Lower lobe of right lung (tissue), 2 donors: ENCODE measurements around the gene YWHAE. TPM values are rescaled to one million over a fixed set of nuclear protein-coding genes. Genes with fewer than 3 reads are reported as not detected.

ENCODE experiments used
- ATAC-seq, 2 donors: fragments of 200-7000 bp; cut with Tn5 transposase; one replicate each; pipeline ENCODE4 v1.9.1; 2020 to 2022; ENCODE audit warnings: mild to moderate bottlenecking in 2 of 2, moderate library complexity in 2 of 2
- DNase-seq: peaks from one replicate; pipeline ENCODE4 v3.0.0-alpha.2; 2020
- H3K27ac ChIP-seq: fragments of 200-600 bp; one replicate; pipeline ENCODE4 v1.8.0; 2022
- H3K27me3 ChIP-seq: fragments of 200-600 bp; one replicate; pipeline ENCODE4 v1.8.0; 2022; ENCODE audit warnings: low read depth
- H3K36me3 ChIP-seq: fragments of 200-600 bp; one replicate; pipeline ENCODE4 v1.8.0; 2022; ENCODE audit warnings: mild to moderate bottlenecking
- H3K4me1 ChIP-seq: fragments of 200-600 bp; one replicate; pipeline ENCODE4 v1.8.0; 2022
- H3K4me3 ChIP-seq: fragments of 200-600 bp; one replicate; pipeline ENCODE4 v1.8.0; 2022; ENCODE audit warnings: mild to moderate bottlenecking
- H3K9me3 ChIP-seq: fragments of 200-600 bp; one replicate; pipeline ENCODE4 v1.8.0; 2022
- intact Hi-C: fragments of 100-400 bp; cut with DNase I; formaldehyde crosslinking; loops from one replicate; pipeline ENCODE4 v1.11.0; 2022
- total RNA-seq: library from RNA; stranded (reverse); fragmentation: NEBNext Ultra II Directional; extraction: Animal tissue kit (Norgen Biotek cat#: 25700); gene quantifications from one replicate; pipeline ENCODE4 v1.2.1, GENCODE V29; 2021
- TF ChIP-seq, protein P1 (sequence below): fragments of 200-600 bp; IDR thresholded peaks from one replicate; pipeline ENCODE4 v1.8.0; 2022; ENCODE audit warnings: antibody characterized with exemption, mild to moderate bottlenecking
- donor health status: DM: no; HTN: yes; CAD: no; lungs with severe emphysema.

Gene YWHAE
- total RNA-seq, 1 donor from 2014 or later, result 383 TPM

DNA sequence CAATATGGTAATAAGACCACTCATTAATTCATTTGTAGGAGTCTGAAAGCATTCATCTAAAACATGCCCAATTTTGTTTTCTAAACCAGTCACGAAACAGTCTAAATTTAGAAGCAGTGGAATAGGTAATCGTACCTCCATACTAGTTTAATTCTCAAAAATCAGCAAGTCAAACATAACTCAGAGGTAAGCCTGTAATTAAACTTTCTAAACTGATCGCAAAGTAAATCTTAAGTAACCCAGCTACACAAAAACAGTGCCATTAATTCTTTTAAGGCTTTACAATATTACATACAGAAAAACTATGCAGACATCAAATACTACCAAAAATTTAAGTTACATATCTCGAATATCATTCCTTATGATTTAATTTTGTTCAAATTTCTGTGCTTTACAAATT, 31.4 kb downstream of the YWHAE start:
- Histone ChIP-seq H3K27me3 (no peaks in the 10 kb centered on the region), H3K36me3 (peaks cover 41% of the 10 kb centered on the region), H3K27ac (no peak overlapping the region), H3K9me3 (no peaks in the 10 kb centered on the region), H3K4me1 (peaks cover 79% of the 10 kb centered on the region), H3K4me3 (no peak overlapping the region)
- ATAC-seq, result no peak
- intact Hi-C loops, result no loop called here
- TF ChIP-seq, protein P1, sequence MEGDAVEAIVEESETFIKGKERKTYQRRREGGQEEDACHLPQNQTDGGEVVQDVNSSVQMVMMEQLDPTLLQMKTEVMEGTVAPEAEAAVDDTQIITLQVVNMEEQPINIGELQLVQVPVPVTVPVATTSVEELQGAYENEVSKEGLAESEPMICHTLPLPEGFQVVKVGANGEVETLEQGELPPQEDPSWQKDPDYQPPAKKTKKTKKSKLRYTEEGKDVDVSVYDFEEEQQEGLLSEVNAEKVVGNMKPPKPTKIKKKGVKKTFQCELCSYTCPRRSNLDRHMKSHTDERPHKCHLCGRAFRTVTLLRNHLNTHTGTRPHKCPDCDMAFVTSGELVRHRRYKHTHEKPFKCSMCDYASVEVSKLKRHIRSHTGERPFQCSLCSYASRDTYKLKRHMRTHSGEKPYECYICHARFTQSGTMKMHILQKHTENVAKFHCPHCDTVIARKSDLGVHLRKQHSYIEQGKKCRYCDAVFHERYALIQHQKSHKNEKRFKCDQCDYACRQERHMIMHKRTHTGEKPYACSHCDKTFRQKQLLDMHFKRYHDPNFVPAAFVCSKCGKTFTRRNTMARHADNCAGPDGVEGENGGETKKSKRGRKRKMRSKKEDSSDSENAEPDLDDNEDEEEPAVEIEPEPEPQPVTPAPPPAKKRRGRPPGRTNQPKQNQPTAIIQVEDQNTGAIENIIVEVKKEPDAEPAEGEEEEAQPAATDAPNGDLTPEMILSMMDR, result no peak
- no peak for DNase-seq

DNA sequence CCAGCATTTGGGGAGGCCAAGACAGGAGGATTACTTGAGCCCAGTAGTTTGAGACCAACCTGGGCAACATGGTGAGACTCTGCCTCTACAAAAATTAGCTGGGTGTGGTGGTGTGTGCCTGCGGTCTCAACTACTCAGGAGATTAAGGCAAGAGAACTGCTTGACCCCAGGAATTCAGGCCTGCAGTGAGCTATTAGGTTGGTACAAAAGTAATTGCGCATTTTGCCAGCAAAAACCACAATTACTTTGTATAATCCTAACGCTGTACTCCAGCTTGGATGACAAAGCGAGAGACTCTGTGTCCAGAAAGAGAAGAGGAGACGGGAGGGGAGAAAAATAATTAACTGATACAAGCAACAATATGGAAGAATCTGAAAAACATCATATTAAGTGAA, 32.7 kb downstream of the YWHAE start:
- intact Hi-C loops, result no loop called here
- H3K27ac ChIP-seq, result no peak overlapping the region

DNA sequence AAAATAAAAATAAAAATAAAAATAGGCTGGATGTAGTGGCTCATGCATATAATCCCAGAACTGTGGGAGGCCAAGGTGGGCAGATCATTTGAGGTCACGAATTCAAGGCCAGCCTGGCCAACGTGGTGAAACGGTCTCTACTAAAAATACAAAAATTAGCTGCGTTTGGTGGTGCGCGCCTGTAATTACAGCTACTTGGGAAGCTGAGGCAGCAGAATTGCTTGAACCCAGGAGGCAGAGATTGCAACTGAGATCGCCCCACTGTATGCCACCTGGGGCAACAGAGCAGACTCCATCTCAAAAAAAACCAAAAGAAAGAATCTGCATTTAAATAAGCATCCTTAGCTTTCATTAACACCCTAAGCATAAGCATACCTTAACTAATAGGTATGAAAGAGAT, 33.8 kb downstream of the YWHAE start:
- DNase-seq, result no peak

More for the DNA sequence above, 32.7 kb downstream of the YWHAE start:
- no peaks in the 10 kb centered on the region for H3K9me3 ChIP-seq
- H3K4me1 ChIP-seq, result peaks cover 79% of the 10 kb centered on the region
- TF ChIP-seq, protein P1, result no peak
- DNase-seq (no peak), ATAC-seq (no peak)
- peaks cover 38% of the 10 kb centered on the region for H3K36me3 ChIP-seq
- no peaks in the 10 kb centered on the region for H3K27me3 ChIP-seq
- no peak overlapping the region for H3K4me3 ChIP-seq

DNA sequence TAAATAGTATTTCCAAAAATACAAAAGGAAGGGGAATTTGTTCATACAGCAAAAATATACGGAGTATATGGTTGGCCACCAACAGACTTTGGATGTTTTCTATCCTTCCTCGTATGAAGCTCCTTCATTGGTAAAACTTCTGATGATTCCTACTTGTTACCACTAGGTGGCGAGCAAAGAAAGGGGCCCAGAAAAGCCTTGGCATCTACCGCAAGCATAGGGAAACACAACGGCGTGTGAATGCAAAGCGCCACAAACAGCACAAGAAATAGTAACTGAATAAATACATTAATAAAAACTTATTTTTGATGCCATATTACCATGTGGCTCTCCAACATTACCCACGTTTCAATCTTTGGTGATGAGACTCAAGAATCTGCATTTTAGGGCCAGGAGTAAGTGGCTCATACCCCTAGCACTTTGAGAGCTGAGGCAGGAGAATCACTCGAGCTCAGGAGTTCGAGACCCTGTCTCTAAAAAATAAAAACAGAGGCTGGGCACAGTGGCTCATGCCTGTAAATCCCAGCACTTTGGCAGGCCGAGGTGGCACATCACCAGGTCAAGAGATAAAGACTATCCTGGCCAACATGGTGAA, 34.5 kb downstream of the YWHAE start:
- TF ChIP-seq, protein P1, result peak; percentile 88
- Histone ChIP-seq H3K9me3 (no peaks in the 10 kb centered on the region), H3K4me3 (no peak overlapping the region), H3K27me3 (no peaks in the 10 kb centered on the region), H3K27ac (peak overlapping the region; percentile 15), H3K36me3 (peaks cover 32% of the 10 kb centered on the region), H3K4me1 (peaks cover 85% of the 10 kb centered on the region)
- intact Hi-C loops, result no loop called here
- DNase-seq, result peak; percentile 58
- peak; percentile 79 to 82 for ATAC-seq

More for the DNA sequence above, 33.8 kb downstream of the YWHAE start:
- no peaks in the 10 kb centered on the region for H3K27me3 ChIP-seq
- peaks cover 28% of the 10 kb centered on the region for H3K36me3 ChIP-seq
- peaks cover 82% of the 10 kb centered on the region for H3K4me1 ChIP-seq
- H3K4me3 ChIP-seq, result no peak overlapping the region
- TF ChIP-seq, protein P1, result no peak
- no peak overlapping the region for H3K27ac ChIP-seq
- ATAC-seq, result no peak
- no peaks in the 10 kb centered on the region for H3K9me3 ChIP-seq
- intact Hi-C loops, result no loop called here

DNA sequence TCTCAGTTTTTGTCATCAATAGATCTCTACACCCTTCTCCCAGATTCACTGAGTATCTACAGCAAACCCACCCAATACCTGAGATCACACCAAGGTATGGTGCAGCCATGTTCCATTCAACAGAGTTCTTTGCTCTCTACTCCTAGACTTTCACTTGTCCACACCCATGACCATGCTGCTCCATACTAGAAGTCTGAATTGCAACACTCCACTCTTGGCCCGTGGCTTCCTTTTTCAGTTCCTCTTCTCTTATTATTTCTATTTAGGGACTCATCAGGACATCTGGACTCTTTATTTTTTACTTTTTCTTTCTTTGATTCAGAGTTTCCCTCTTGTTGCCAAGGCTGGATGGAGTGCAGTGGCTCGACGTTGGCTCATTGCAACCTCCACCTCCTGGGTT, 37.1 kb downstream of the YWHAE start:
- DNase-seq, result no peak
- intact Hi-C loops, result no loop called here
- Histone ChIP-seq H3K27ac (no peak overlapping the region), H3K9me3 (no peaks in the 10 kb centered on the region), H3K4me3 (no peak overlapping the region), H3K4me1 (peaks cover 77% of the 10 kb centered on the region), H3K27me3 (no peaks in the 10 kb centered on the region), H3K36me3 (peaks cover 51% of the 10 kb centered on the region)
- peak; percentile 63 to 79 for ATAC-seq
- TF ChIP-seq, protein P1, result no peak
